HG02610 (cell line): ENCODE results near the gene ARFIP1.

Source experiments
- ATAC-seq: cut with Tn5 transposase; IDR thresholded peaks from one replicate; pipeline ENCODE4 v1.9.1; 2021; ENCODE audit warnings: mild to moderate bottlenecking, moderate library complexity; ENCODE audit not compliant: unreplicated experiment

The ARFIP1 gene

GRCh38 chr4:152936446-152937335 lies 156.9 kb downstream of the ARFIP1 start:
- no peak for ATAC-seq

GRCh38 chr4:152937336-152938236 lies 157.8 kb downstream of the ARFIP1 start:
- ATAC-seq = peak; percentile 34

DNA sequence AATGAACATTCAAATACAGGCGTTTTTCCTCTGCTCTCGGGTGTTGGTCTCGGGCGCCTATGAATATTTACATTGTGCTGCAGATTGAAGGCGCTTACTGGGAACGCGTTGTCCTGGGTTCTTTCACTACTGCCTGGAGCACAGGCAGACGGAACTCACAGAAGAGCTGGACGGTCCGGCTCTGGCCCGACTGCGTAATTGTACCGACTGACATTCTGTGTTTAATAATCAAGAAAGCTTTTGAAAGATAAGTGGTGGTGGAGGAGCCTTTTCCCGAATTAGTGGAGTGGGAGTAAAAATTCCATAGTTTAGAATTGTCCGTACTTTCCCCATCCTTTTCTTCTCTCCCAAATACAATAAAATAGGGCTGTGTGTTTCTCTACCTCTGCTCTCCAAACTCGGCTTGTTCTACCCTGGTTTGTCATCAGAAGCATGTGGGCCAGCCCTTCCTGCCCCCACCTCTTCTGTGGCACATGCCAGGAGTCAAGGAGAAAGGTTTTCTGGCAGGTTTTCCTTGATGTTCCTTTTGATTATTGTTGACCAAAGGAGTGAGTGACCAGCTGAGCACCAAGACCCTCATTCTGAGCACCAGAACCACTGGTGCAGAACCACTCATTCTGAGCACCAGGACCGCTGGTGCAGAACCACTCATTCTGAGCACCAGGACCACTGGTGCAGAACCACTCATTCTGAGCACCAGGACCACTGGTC lies 158.6 kb downstream of the ARFIP1 start:
- ATAC-seq = no peak

GRCh38 chr4:152939621-152940020 lies 159.9 kb downstream of the ARFIP1 start:
- no peak for ATAC-seq

DNA sequence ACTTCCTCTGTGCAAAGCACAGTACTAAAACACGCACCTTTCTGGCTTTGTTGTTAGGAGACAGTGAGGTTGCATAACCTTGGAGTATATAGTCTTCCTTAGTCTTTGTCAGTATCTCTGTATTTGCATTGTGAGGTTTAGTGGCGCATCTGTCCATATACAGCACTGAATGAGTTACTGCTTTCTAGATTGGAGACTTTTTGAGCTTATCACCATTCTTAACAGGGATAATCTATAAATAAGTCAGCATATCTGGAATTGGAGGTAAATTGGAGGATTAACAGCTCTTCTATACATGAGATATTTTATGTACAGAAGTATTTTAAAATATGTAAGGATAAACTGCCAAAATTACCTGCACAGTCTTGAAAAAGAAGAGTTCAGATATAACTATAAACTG lies 160.7 kb downstream of the ARFIP1 start:
- no peak for ATAC-seq

DNA sequence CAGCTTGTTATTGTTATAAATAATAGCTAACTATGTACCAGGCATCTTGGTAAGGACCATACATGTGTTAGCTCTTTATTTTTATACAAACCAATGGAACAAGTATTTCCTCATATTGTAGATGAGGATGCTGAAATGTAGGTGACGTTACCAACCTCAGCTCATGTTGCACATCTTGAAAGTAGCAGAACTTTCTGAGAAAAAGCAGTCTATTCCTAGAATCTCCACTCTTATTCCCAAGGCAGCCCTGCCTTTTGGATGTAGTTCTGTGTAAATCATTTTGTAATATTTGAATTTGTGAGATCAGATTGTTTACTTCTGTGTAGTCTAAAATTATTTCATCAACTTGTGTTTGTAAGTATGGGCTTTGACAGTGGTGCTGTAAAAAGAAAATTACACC lies 161.7 kb downstream of the ARFIP1 start:
- ATAC-seq = no peak

GRCh38 chr4:152942346-152942745 lies 162.6 kb downstream of the ARFIP1 start:
- no peak for ATAC-seq

GRCh38 chr4:152943672-152944071 lies 163.9 kb downstream of the ARFIP1 start:
- no peak for ATAC-seq

- ATAC-seq = no peak
These were observed 165.0 kb downstream of the ARFIP1 start for GRCh38 chr4:152944666-152945320.

DNA sequence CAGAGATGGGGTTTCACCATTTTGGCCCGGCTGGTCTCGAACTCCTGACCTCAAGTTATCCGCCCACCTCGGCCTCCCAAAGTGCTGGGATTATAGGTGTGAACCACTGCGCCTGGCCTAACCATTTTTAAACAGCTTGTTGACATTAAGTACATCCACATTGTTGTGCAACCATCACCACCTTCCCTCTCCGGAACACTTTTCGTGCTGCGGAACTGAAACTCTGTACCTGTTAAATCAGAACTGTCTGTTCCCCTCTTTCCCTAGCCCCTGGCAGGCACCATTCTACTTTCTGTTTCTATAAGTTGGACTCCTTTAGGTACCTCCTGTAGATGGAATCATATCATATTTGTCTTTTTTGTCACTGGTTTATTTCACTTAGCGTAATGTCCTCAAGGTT lies 165.9 kb downstream of the ARFIP1 start:
- ATAC-seq = no peak

- ATAC-seq = no peak
These were observed 166.7 kb downstream of the ARFIP1 start for GRCh38 chr4:152946446-152946845.

DNA sequence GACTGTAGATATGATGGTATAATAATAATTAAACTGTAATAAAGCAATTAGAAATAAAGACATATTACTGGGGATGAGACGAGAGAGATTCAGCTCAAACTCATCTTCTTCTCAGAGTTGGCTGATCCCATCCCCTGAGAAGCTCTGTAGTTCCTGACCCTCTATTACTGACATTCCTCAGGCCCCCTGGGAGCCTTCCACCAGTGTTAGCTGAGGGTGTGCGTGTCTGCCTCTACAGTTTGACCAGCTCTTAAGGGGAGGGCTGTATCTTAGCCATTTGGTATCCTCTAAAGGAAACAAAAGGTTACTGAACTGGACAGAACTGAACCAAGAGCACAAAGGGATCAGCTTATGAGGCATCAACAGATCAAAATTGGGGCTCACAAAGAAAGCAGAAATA lies 167.6 kb downstream of the ARFIP1 start:
- no peak for ATAC-seq

GRCh38 chr4:152949930-152950329 lies 170.2 kb downstream of the ARFIP1 start:
- no peak for ATAC-seq

DNA sequence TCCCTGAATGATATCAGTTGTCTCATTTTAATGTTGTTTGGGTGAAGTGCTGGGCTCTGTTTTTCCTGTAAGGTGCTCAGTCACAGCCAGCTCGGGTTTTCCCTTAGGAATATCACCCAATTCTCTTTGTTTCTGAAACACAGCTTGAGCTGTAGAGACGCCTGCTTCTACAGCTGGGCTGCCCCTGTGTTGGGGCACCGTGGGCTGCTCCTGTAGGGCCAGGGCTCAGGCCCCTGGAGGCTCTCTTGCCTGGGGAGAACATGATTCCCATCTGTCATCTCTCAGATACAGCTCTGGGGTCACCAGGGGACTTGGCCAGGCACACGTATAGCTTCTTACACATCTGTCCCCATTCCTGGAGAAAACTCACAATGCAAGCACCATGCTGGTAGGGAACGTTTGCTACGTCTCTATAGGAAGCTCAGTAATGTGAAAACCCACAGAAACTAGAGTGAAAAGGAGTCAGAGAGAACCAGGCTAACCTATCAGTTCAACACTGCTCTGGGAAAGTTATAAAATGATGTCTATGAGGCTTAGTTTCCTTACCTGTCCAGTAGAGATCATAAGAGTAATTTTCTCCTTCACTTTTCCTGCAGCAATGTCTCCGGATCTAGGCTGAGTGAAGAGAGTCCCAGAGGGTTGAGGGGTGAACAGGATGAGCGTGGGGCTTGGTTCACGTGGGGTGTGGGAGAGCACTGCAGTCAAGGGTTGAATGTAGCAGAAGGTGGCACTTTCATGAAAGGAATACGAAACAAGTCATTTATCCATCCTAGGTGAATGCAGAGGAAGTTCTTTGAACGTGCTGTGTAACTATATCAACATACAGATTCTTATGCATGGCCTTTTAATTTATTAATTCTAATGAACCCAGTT lies 170.9 kb downstream of the ARFIP1 start:
- no peak for ATAC-seq

DNA sequence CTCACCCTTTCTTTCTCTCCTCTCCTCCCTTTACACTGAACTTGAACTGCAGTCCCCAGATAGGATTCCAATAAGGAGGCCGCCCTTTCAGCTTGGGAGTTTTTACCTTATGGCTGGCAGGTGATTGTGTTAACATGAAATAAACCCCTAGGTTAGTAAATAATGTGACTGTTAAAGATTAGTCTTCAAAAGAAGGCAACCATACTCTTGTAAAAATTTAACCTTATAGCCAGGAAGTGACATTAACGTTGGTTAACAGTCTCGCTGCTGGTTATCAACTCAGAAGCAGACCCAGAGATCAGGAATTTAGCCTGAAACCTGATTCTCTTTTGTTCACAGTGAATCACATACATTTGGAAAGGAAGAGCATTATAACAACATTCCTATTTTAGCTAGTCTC lies 171.6 kb downstream of the ARFIP1 start:
- ATAC-seq = no peak

- no peak for ATAC-seq
These were observed 173.8 kb downstream of the ARFIP1 start for GRCh38 chr4:152953514-152953913.

GRCh38 chr4:152954741-152955140 lies 175.0 kb downstream of the ARFIP1 start:
- ATAC-seq = no peak

DNA sequence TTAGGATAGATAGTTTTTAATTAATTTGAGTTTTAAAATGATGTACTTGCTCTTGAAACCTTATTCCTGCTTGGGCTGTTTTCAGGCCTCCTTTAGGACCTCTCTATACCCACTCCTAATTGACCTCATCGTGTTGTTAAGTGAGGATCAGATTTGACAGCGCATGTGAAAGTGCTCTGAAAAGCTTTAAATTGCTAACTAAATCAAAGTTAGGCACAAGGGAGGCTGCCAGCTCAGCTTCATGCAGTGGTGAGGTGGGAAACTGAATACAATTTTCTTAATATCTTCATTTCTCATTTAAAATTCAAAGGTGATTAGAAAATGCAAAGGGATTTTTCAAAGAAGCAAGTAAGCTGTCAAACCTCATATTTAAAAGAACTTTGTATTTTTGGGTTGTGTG lies 176.4 kb downstream of the ARFIP1 start:
- ATAC-seq = no peak

DNA sequence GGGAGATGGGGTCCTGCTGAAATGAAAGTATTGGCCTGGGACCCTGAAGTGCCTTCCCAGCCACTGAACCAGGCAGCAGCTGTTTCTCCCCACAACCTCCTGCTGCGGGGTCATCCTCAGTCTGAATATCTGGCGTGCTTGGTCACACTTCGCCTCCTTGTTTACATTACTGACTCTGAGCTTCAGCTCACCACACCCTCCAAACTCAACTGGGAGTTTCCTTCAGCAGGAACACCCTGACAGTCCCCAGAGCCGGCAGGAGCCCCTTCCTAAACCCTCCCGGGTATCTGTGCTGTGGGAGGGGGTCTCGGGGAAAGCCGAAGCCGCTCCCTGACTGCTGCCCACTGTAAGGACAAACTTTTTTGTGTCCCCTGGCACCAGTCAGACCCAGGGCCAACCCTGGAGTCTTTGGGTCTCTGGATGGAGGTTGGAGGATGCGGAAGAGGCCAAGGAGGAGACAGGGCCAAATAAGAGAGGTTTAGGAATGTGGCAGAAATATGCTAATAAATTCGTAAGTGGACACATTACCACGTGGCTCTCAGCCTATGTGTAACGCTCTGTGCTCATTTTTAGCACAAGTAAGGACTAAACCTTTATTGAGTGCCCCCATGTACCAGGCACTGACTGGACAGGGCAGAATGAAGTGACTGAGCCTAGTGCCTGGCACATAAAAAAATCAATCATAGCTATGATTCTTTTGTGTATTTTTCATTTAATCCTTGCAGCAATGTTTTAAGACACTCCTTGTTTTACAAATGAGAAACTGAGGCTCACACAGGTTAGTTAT lies 177.1 kb downstream of the ARFIP1 start:
- no peak for ATAC-seq
